GM23338 (cell line): ENCODE data around the gene GPR18. TPM values are rescaled to one million over a fixed set of nuclear protein-coding genes. Genes with fewer than 3 reads are reported as not detected.

Experiments
- ATAC-seq: fragments of 200-7000 bp; cut with Tn5 transposase; 3 replicates; pipeline ENCODE4 v1.9.1; 2020
- DNase-seq: peaks from one replicate; pipeline ENCODE4 v3.0.0-alpha.2; 2015; ENCODE audit warnings: low spot score
- H2AFZ ChIP-seq: fragments of 200-600 bp; sonication (generic); 2 replicates; pipeline ENCODE4 v1.8.0; 2016; ENCODE audit warnings: antibody characterized with exemption, mild to moderate bottlenecking, moderate library complexity
- H3F3A ChIP-seq: fragments of 200-600 bp; sonication (generic); replicated peaks from 2 replicates; pipeline ENCODE4 v1.8.0; 2017; ENCODE audit warnings: antibody characterized with exemption, mixed run types, low read depth
- H3K27ac ChIP-seq: fragments of 200-600 bp; sonication (generic); 2 replicates; pipeline ENCODE4 v1.6.1; 2016; ENCODE audit warnings: low read depth
- H3K27me3 ChIP-seq: fragments of 200-600 bp; sonication (generic); 2 replicates; pipeline ENCODE4 v1.8.0; 2016; ENCODE audit warnings: mild to moderate bottlenecking, mixed run types, moderate library complexity; ENCODE audit not compliant: insufficient read depth
- H3K36me3 ChIP-seq: fragments of 200-600 bp; sonication (generic); 2 replicates; pipeline ENCODE4 v1.8.0; 2016; ENCODE audit warnings: mild to moderate bottlenecking; ENCODE audit not compliant: insufficient read depth
- H3K4me1 ChIP-seq: fragments of 200-600 bp; sonication (generic); 2 replicates; pipeline ENCODE4 v1.8.0; 2016; ENCODE audit warnings: mild to moderate bottlenecking, moderate library complexity; ENCODE audit not compliant: insufficient read depth
- H3K4me2 ChIP-seq: fragments of 200-600 bp; sonication (generic); 2 replicates; pipeline ENCODE4 v1.7.1; 2017; ENCODE audit warnings: mixed run types
- H3K4me3 ChIP-seq: fragments of 200-600 bp; sonication (generic); 2 replicates; pipeline ENCODE4 v1.6.1; 2016; ENCODE audit warnings: mixed run types
- H3K79me2 ChIP-seq: fragments of 200-600 bp; sonication (generic); replicated peaks from 2 replicates; pipeline ENCODE4 v1.8.0; 2017; ENCODE audit warnings: mild to moderate bottlenecking; ENCODE audit not compliant: insufficient read depth
- H3K9me2 ChIP-seq: fragments of 200-600 bp; sonication (generic); 2 replicates; pipeline ENCODE4 v1.8.0; 2017; ENCODE audit not compliant: insufficient read depth
- H4K20me1 ChIP-seq: fragments of 200-600 bp; sonication (generic); replicated peaks from 2 replicates; pipeline ENCODE4 v1.8.0; 2017; ENCODE audit warnings: mild to moderate bottlenecking; ENCODE audit not compliant: insufficient read depth
- H3K27ac Mint-ChIP-seq: 2 replicates; pipeline ENCODE4 v1.8.0; 2020; ENCODE audit warnings: inconsistent platforms, mild to moderate bottlenecking, moderate library complexity, mixed read lengths
- H3K27me3 Mint-ChIP-seq: 3 replicates; pipeline ENCODE4 v1.8.0; 2022; ENCODE audit warnings: low read depth, mild to moderate bottlenecking, moderate library complexity, mixed read lengths, inconsistent platforms; ENCODE audit not compliant: insufficient read depth, poor library complexity
- H3K36me3 Mint-ChIP-seq: 3 replicates; pipeline ENCODE4 v1.8.0; 2021; ENCODE audit warnings: low read depth, mild to moderate bottlenecking, inconsistent platforms, moderate library complexity, mixed read lengths
- H3K4me1 Mint-ChIP-seq: 3 replicates; pipeline ENCODE4 v1.8.0; 2020; ENCODE audit warnings: mild to moderate bottlenecking, inconsistent platforms, mixed read lengths
- H3K4me3 Mint-ChIP-seq: 3 replicates; pipeline ENCODE4 v1.8.0; 2021; ENCODE audit warnings: moderate library complexity, mild to moderate bottlenecking, inconsistent platforms, mixed read lengths
- H3K9me3 Mint-ChIP-seq: 3 replicates; pipeline ENCODE4 v1.8.0; 2020; ENCODE audit warnings: moderate library complexity, mild to moderate bottlenecking, inconsistent platforms, mixed read lengths
- CREB1 ChIP-seq: fragments of 250-450 bp; sonication (Bioruptor Pico); IDR thresholded peaks from 2 replicates; pipeline ENCODE4 v1.5.0; 2020; ENCODE audit warnings: low read depth, mild to moderate bottlenecking, moderate library complexity
- EZH2 ChIP-seq: fragments of 200-600 bp; sonication (generic); IDR thresholded peaks from one replicate; pipeline ENCODE4 v1.8.0; 2017; ENCODE audit warnings: antibody characterized with exemption, mild to moderate bottlenecking, low read depth; ENCODE audit not compliant: unreplicated experiment
- EZH2phosphoT487 ChIP-seq: fragments of 200-600 bp; sonication (generic); IDR thresholded peaks from one replicate; pipeline ENCODE4 v1.8.1; 2018; ENCODE audit warnings: antibody characterized with exemption; ENCODE audit not compliant: unreplicated experiment
- JUNB ChIP-seq: IDR thresholded peaks from one replicate; pipeline ENCODE4 v1.6.1; 2016; ENCODE audit warnings: antibody characterized with exemption; ENCODE audit not compliant: unreplicated experiment
- NANOG ChIP-seq: IDR thresholded peaks from 2 replicates; pipeline ENCODE4 v1.6.1; 2016; ENCODE audit warnings: antibody characterized with exemption, borderline replicate concordance
- POLR2AphosphoS5 ChIP-seq: IDR thresholded peaks from 2 replicates; pipeline ENCODE4 v1.6.1; 2016; ENCODE audit warnings: antibody characterized with exemption, low read depth
- STAT1 ChIP-seq: IDR thresholded peaks from one replicate; pipeline ENCODE4 v1.6.1; 2016; ENCODE audit warnings: antibody characterized with exemption; ENCODE audit not compliant: unreplicated experiment
- ZNF114 ChIP-seq: fragments of 250-450 bp; sonication (Bioruptor Pico); IDR thresholded peaks from 2 replicates; pipeline ENCODE4 v1.5.0; 2020; ENCODE audit warnings: mild to moderate bottlenecking, moderate library complexity
- ZNF331 ChIP-seq: fragments of 250-450 bp; sonication (Bioruptor Pico); IDR thresholded peaks from 2 replicates; pipeline ENCODE4 v1.5.0; 2020; ENCODE audit warnings: low read depth, mild to moderate bottlenecking, moderate library complexity
- polyA plus RNA-seq: library from polyadenylated mRNA; unstranded; fragments of >200 nt; fragmentation: Nextera tagmentation; extraction: Ambion mirVana; gene quantifications from 2 replicates; pipeline ENCODE4 v1.2.1, GENCODE V29; 2016
- total RNA-seq: library from RNA; depleted of rRNA; stranded (reverse); fragments of >200 nt; shearing (Covaris generic); gene quantifications from 2 replicates; pipeline ENCODE4 v1.2.3, GENCODE V29; 2014
- TF ChIP-seq, protein P1 (sequence below): IDR thresholded peaks from one replicate; pipeline ENCODE4 v1.6.1; 2018; ENCODE audit warnings: antibody characterized with exemption; ENCODE audit not compliant: unreplicated experiment
- TF ChIP-seq, protein P2 (sequence below): fragments of 250-450 bp; sonication (Bioruptor Pico); IDR thresholded peaks from 2 replicates; pipeline ENCODE4 v1.5.0; 2020; ENCODE audit warnings: mild to moderate bottlenecking, moderate library complexity
- TF ChIP-seq, protein P3 (sequence below): IDR thresholded peaks from 2 replicates; pipeline ENCODE4 v1.6.1; 2016; ENCODE audit warnings: antibody characterized with exemption
- TF ChIP-seq, protein P4 (sequence below), 2 experiments: fragments of 200-600 bp in 1 of 2; sonication (generic) in 1 of 2; conservative IDR thresholded peaks; 2 replicates each; pipeline versions ENCODE4 v1.5.1 to v1.6.1; 2016 to 2017; ENCODE audit warnings: antibody characterized with exemption in 2 of 2, low read depth in 2 of 2, mild to moderate bottlenecking in 2 of 2, moderate library complexity in 1 of 2

GPR18 gene
- total and polyA plus RNA-seq, 2 experiments from 2014 or later = 2.6 TPM; not detected in 1

DNA sequence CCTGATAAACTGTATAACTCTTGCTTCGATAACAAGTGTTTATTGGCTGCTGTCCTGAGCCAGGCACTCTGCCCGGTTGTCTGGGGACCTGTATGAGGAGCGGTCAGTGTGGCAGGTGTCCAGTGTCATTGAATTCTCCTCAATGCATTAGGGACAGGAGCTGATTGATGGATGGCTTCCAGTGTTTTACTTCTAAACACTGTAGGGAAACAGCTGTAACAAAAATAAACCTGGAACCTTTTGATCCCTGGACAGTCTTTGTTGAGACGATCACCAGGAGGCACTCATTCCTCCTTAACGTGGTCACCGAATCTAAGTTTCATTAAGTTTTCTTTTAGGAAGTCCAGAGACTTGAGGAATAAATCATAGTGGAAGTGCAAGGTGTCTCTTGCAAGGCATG, 39.6 kb downstream of the GPR18 start:
- peaks cover 44% of the 10 kb centered on the region for H4K20me1 ChIP-seq
- TF ChIP-seq POLR2AphosphoS5 (no peak), ZNF114 (no peak), EZH2phosphoT487 (no peak), NANOG (no peak), EZH2 (no peak), ZNF331 (CRISPR knock-in tag) (no peak), JUNB (no peak), STAT1 (no peak), CREB1 (CRISPR knock-in tag) (no peak)
- TF ChIP-seq, protein P1, sequence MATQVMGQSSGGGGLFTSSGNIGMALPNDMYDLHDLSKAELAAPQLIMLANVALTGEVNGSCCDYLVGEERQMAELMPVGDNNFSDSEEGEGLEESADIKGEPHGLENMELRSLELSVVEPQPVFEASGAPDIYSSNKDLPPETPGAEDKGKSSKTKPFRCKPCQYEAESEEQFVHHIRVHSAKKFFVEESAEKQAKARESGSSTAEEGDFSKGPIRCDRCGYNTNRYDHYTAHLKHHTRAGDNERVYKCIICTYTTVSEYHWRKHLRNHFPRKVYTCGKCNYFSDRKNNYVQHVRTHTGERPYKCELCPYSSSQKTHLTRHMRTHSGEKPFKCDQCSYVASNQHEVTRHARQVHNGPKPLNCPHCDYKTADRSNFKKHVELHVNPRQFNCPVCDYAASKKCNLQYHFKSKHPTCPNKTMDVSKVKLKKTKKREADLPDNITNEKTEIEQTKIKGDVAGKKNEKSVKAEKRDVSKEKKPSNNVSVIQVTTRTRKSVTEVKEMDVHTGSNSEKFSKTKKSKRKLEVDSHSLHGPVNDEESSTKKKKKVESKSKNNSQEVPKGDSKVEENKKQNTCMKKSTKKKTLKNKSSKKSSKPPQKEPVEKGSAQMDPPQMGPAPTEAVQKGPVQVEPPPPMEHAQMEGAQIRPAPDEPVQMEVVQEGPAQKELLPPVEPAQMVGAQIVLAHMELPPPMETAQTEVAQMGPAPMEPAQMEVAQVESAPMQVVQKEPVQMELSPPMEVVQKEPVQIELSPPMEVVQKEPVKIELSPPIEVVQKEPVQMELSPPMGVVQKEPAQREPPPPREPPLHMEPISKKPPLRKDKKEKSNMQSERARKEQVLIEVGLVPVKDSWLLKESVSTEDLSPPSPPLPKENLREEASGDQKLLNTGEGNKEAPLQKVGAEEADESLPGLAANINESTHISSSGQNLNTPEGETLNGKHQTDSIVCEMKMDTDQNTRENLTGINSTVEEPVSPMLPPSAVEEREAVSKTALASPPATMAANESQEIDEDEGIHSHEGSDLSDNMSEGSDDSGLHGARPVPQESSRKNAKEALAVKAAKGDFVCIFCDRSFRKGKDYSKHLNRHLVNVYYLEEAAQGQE = no peak
- TF ChIP-seq, protein P2, sequence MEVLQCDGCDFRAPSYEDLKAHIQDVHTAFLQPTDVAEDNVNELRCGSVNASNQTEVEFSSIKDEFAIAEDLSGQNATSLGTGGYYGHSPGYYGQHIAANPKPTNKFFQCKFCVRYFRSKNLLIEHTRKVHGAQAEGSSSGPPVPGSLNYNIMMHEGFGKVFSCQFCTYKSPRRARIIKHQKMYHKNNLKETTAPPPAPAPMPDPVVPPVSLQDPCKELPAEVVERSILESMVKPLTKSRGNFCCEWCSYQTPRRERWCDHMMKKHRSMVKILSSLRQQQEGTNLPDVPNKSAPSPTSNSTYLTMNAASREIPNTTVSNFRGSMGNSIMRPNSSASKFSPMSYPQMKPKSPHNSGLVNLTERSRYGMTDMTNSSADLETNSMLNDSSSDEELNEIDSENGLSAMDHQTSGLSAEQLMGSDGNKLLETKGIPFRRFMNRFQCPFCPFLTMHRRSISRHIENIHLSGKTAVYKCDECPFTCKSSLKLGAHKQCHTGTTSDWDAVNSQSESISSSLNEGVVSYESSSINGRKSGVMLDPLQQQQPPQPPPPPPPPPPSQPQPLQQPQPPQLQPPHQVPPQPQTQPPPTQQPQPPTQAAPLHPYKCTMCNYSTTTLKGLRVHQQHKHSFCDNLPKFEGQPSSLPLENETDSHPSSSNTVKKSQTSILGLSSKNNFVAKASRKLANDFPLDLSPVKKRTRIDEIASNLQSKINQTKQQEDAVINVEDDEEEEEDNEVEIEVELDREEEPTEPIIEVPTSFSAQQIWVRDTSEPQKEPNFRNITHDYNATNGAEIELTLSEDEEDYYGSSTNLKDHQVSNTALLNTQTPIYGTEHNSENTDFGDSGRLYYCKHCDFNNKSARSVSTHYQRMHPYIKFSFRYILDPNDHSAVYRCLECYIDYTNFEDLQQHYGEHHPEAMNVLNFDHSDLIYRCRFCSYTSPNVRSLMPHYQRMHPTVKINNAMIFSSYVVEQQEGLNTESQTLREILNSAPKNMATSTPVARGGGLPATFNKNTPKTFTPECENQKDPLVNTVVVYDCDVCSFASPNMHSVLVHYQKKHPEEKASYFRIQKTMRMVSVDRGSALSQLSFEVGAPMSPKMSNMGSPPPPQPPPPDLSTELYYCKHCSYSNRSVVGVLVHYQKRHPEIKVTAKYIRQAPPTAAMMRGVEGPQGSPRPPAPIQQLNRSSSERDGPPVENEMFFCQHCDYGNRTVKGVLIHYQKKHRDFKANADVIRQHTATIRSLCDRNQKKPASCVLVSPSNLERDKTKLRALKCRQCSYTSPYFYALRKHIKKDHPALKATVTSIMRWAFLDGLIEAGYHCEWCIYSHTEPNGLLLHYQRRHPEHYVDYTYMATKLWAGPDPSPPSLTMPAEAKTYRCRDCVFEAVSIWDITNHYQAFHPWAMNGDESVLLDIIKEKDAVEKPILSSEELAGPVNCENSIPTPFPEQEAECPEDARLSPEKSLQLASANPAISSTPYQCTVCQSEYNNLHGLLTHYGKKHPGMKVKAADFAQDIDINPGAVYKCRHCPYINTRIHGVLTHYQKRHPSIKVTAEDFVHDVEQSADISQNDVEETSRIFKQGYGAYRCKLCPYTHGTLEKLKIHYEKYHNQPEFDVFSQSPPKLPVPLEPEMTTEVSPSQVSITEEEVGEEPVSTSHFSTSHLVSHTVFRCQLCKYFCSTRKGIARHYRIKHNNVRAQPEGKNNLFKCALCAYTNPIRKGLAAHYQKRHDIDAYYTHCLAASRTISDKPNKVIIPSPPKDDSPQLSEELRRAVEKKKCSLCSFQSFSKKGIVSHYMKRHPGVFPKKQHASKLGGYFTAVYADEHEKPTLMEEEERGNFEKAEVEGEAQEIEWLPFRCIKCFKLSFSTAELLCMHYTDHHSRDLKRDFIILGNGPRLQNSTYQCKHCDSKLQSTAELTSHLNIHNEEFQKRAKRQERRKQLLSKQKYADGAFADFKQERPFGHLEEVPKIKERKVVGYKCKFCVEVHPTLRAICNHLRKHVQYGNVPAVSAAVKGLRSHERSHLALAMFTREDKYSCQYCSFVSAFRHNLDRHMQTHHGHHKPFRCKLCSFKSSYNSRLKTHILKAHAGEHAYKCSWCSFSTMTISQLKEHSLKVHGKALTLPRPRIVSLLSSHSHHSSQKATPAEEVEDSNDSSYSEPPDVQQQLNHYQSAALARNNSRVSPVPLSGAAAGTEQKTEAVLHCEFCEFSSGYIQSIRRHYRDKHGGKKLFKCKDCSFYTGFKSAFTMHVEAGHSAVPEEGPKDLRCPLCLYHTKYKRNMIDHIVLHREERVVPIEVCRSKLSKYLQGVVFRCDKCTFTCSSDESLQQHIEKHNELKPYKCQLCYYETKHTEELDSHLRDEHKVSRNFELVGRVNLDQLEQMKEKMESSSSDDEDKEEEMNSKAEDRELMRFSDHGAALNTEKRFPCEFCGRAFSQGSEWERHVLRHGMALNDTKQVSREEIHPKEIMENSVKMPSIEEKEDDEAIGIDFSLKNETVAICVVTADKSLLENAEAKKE (CRISPR knock-in tag) = no peak
- TF ChIP-seq, protein P3, sequence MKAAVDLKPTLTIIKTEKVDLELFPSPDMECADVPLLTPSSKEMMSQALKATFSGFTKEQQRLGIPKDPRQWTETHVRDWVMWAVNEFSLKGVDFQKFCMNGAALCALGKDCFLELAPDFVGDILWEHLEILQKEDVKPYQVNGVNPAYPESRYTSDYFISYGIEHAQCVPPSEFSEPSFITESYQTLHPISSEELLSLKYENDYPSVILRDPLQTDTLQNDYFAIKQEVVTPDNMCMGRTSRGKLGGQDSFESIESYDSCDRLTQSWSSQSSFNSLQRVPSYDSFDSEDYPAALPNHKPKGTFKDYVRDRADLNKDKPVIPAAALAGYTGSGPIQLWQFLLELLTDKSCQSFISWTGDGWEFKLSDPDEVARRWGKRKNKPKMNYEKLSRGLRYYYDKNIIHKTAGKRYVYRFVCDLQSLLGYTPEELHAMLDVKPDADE = no peak
- TF ChIP-seq, protein P4, sequence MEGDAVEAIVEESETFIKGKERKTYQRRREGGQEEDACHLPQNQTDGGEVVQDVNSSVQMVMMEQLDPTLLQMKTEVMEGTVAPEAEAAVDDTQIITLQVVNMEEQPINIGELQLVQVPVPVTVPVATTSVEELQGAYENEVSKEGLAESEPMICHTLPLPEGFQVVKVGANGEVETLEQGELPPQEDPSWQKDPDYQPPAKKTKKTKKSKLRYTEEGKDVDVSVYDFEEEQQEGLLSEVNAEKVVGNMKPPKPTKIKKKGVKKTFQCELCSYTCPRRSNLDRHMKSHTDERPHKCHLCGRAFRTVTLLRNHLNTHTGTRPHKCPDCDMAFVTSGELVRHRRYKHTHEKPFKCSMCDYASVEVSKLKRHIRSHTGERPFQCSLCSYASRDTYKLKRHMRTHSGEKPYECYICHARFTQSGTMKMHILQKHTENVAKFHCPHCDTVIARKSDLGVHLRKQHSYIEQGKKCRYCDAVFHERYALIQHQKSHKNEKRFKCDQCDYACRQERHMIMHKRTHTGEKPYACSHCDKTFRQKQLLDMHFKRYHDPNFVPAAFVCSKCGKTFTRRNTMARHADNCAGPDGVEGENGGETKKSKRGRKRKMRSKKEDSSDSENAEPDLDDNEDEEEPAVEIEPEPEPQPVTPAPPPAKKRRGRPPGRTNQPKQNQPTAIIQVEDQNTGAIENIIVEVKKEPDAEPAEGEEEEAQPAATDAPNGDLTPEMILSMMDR (conservative IDR thresholded peaks at IDR 0.05; ENCODE audit: low read depth in 2 of 2) = no peak
- ATAC-seq (no peak), DNase-seq (no peak)
- H3K4me2 ChIP-seq = no peak overlapping the region
- H2AFZ ChIP-seq = no peak overlapping the region
- peaks cover 8% of the 10 kb centered on the region for H3K27me3 Mint-ChIP-seq
- H3K4me3 Mint-ChIP-seq = no peak overlapping the region
- no peak overlapping the region for H3K27ac ChIP-seq
- no peak overlapping the region for H3K4me3 ChIP-seq
- H3K36me3 Mint-ChIP-seq = peaks cover 9% of the 10 kb centered on the region
- H3K4me1 ChIP-seq = peaks cover 26% of the 10 kb centered on the region
- H3K27ac Mint-ChIP-seq = peak overlapping the region; percentile 19; the same call in 1 of the 2 replicates
- H3F3A ChIP-seq = no peaks in the 10 kb centered on the region
- no peaks in the 10 kb centered on the region for H3K9me2 ChIP-seq
- no peaks in the 10 kb centered on the region for H3K36me3 ChIP-seq
- no peaks in the 10 kb centered on the region for H3K27me3 ChIP-seq
- peaks cover 50% of the 10 kb centered on the region for H3K4me1 Mint-ChIP-seq
- H3K9me3 Mint-ChIP-seq = no peaks in the 10 kb centered on the region
- H3K79me2 ChIP-seq = peaks cover 100% of the 10 kb centered on the region
